GM12878 (cell line): Measurements from ENCODE around the gene GPSM3. TPM values are rescaled to one million over a fixed set of nuclear protein-coding genes. Genes with fewer than 3 reads are reported as not detected.

Source experiments
- ATAC-seq: fragments of 200-7000 bp; cut with Tn5 transposase; 3 replicates; pipeline ENCODE4 v1.9.1; 2020; ENCODE audit warnings: mild to moderate bottlenecking, moderate library complexity
- BruUV-seq: library from RNA; stranded (reverse); fragments of 400-500 nt; replicated peaks from 2 replicates; lab custom pipeline; 2021; lab: Mats Ljungman, UMichigan
- CTCF ChIA-PET: fragments of 300-600 bp; sonication (Branson Sonifier 250); formaldehyde crosslinking; extraction: SDS; loops from one replicate; lab custom pipeline; 2021; ENCODE audit warnings: inconsistent platforms; lab: Yijun Ruan, JAX
- POLR2A ChIA-PET: fragments of 350-600 bp; formaldehyde crosslinking; extraction: SDS; loops from one replicate; lab custom pipeline; 2021; ENCODE audit warnings: inconsistent platforms; lab: Charles Lee
- RAD21 ChIA-PET: fragments of 300-600 bp; sonication (Branson Sonifier 250); formaldehyde crosslinking; loops from one replicate; lab custom pipeline; 2023; ENCODE audit warnings: antibody characterized with exemption; ENCODE audit not compliant: unreplicated experiment; lab: Charles Lee
- SMC1A ChIA-PET: fragments of 300-600 bp; sonication (Branson Sonifier 250); formaldehyde crosslinking; loops from one replicate; lab custom pipeline; 2023; ENCODE audit not compliant: unreplicated experiment, uncharacterized antibody; lab: Charles Lee
- DNase-seq: peaks from one replicate; pipeline ENCODE4 v3.0.0-alpha.2; 2011; ENCODE audit warnings: low read depth, low spot score
- FAIRE-seq: peaks from 3 replicates; lab custom pipeline; 2011; peaks lifted over from hg19 to GRCh38; lab: Jason Lieb, UNC
- H2AFZ ChIP-seq: 2 replicates; pipeline ENCODE4 v1.6.0; 2011; ENCODE audit warnings: low read depth, low read length, control low read depth; ENCODE audit not compliant: control insufficient read depth
- H3K27ac ChIP-seq: 2 replicates; pipeline ENCODE4 v1.5.1; 2011; ENCODE audit warnings: control low read depth; ENCODE audit not compliant: control insufficient read depth, insufficient read depth
- H3K27me3 ChIP-seq, 2 experiments: replicated peaks in 1 of 2; 2 replicates each; pipeline versions ENCODE4 v1.6.0 to v1.6.1; 2011; ENCODE audit warnings: low read length in 1 of 2; ENCODE audit not compliant: control insufficient read depth in 2 of 2, insufficient read depth in 2 of 2
- H3K36me3 ChIP-seq, 2 experiments: 2 replicates each; pipeline ENCODE4 v1.5.1; 2011; ENCODE audit warnings: low read length in 1 of 2; ENCODE audit not compliant: control insufficient read depth in 2 of 2, insufficient read depth in 2 of 2
- H3K4me1 ChIP-seq: 2 replicates; pipeline ENCODE4 v1.6.1; 2011; ENCODE audit warnings: mild to moderate bottlenecking, low read length, moderate library complexity, mixed read lengths; ENCODE audit not compliant: control insufficient read depth, insufficient read depth
- H3K4me2 ChIP-seq: 2 replicates; pipeline ENCODE4 v1.6.0; 2011; ENCODE audit warnings: control low read depth; ENCODE audit not compliant: control insufficient read depth, insufficient read depth
- H3K4me3 ChIP-seq: fragments of 200-600 bp; sonication (generic); 2 replicates; pipeline ENCODE4 v1.5.1; 2016
- H3K79me2 ChIP-seq: 2 replicates; pipeline ENCODE4 v1.6.0; 2011; ENCODE audit warnings: low read length; ENCODE audit not compliant: control insufficient read depth, insufficient read depth
- H3K9ac ChIP-seq: 2 replicates; pipeline ENCODE4 v1.8.0; 2011; ENCODE audit warnings: low read length, control low read depth, mixed read lengths; ENCODE audit not compliant: control insufficient read depth, insufficient read depth
- H3K9me3 ChIP-seq: replicated peaks from 3 replicates; pipeline ENCODE4 v1.5.1; 2011; ENCODE audit warnings: mild to moderate bottlenecking, low read length; ENCODE audit not compliant: control insufficient read depth, insufficient read depth
- H4K20me1 ChIP-seq: 2 replicates; pipeline ENCODE4 v1.6.0; 2011; ENCODE audit not compliant: control insufficient read depth, insufficient read depth
- CBFB ChIP-seq: IDR thresholded peaks from 2 replicates; pipeline ENCODE4 v1.6.1; 2016; ENCODE audit warnings: antibody characterized with exemption, low read depth
- CTCF ChIP-seq, 3 experiments: IDR thresholded peaks in 2 of 3; conservative IDR thresholded peaks in 1 of 3; 2 replicates each; pipeline ENCODE4 v1.5.1; 2011; ENCODE audit warnings: low read depth in 3 of 3, low read length in 3 of 3, mild to moderate bottlenecking in 3 of 3, control low read depth in 2 of 3, moderate library complexity in 2 of 3, inconsistent platforms in 1 of 3, mixed read lengths in 1 of 3; ENCODE audit not compliant: control insufficient read depth in 2 of 3, insufficient read depth in 1 of 3; ENCODE audit errors: extremely low read depth in 1 of 3
- E2F4 ChIP-seq: IDR thresholded peaks from 2 replicates; pipeline ENCODE4 v1.6.1; 2012; ENCODE audit warnings: low read depth, low read length, improper control_type of control experiment
- FOS ChIP-seq: IDR thresholded peaks from 3 replicates; pipeline ENCODE4 v1.6.1; 2011; ENCODE audit warnings: borderline replicate concordance; ENCODE audit not compliant: insufficient read length; ENCODE audit errors: extremely low read depth
- IKZF1 ChIP-seq: fragments of 450-650 bp; conservative IDR thresholded peaks from 2 replicates; pipeline ENCODE4 v1.6.1; 2017; ENCODE audit warnings: antibody characterized with exemption, mild to moderate bottlenecking
- JUND ChIP-seq: IDR thresholded peaks from 2 replicates; pipeline ENCODE4 v1.6.1; 2012; ENCODE audit warnings: low read depth, mild to moderate bottlenecking, low read length, improper control_type of control experiment, moderate library complexity
- MXI1 ChIP-seq: fragments of 150-350 bp; IDR thresholded peaks from 2 replicates; pipeline ENCODE4 v1.6.1; 2011; ENCODE audit warnings: low read depth, mild to moderate bottlenecking, inconsistent platforms, low read length, improper control_type of control experiment
- NKRF ChIP-seq: fragments of 450-650 bp; conservative IDR thresholded peaks from 2 replicates; pipeline ENCODE4 v1.6.1; 2017; ENCODE audit warnings: mild to moderate bottlenecking, moderate library complexity
- PKNOX1 ChIP-seq: fragments of 450-650 bp; IDR thresholded peaks from 2 replicates; pipeline ENCODE4 v1.6.1; 2016; ENCODE audit warnings: mild to moderate bottlenecking
- POU2F2 ChIP-seq: IDR thresholded peaks from 3 replicates; pipeline ENCODE4 v1.6.1; 2011; ENCODE audit warnings: low read depth, mild to moderate bottlenecking, low read length, borderline replicate concordance
- SMARCA5 ChIP-seq: fragments of 450-650 bp; IDR thresholded peaks from 2 replicates; pipeline ENCODE4 v1.6.1; 2017; ENCODE audit warnings: mild to moderate bottlenecking
- SMC3 ChIP-seq: IDR thresholded peaks from 2 replicates; pipeline ENCODE4 v1.6.1; 2011; ENCODE audit warnings: low read length, improper control_type of control experiment, borderline replicate concordance
- SPI1 ChIP-seq: IDR thresholded peaks from 2 replicates; pipeline ENCODE4 v1.6.1; 2011; ENCODE audit warnings: low read depth, mild to moderate bottlenecking, low read length, moderate library complexity, borderline replicate concordance; ENCODE audit not compliant: insufficient read depth
- TCF12 ChIP-seq: IDR thresholded peaks from 2 replicates; pipeline ENCODE4 v1.6.1; 2011; ENCODE audit warnings: low read depth, mild to moderate bottlenecking, low read length
- TCF3 ChIP-seq: IDR thresholded peaks from 2 replicates; pipeline ENCODE4 v1.6.1; 2012; ENCODE audit warnings: low read depth, mild to moderate bottlenecking, low read length, borderline replicate concordance; ENCODE audit not compliant: insufficient read depth
- ZNF24 ChIP-seq: fragments of 450-650 bp; IDR thresholded peaks from 2 replicates; pipeline ENCODE4 v1.6.1; 2017; ENCODE audit warnings: antibody characterized with exemption, mild to moderate bottlenecking
- WGBS: methylation state at CpG from one replicate; pipeline ENCODE4 v1.1.6; 2016; ENCODE audit warnings: low lambda C conversion rate; ENCODE audit not compliant: insufficient replicate concordance, insufficient coverage; ENCODE audit errors: missing lambda C conversion rate; 5-methylcytosine and 5-hydroxymethylcytosine counted together
- in situ Hi-C: fragments of 300-500 bp; cut with MboI; formaldehyde crosslinking; loops from 9 replicates; pipeline ENCODE4 v1.14.3; 2018; ENCODE audit warnings: mixed read lengths
- intact Hi-C: fragments of 100-400 bp; cut with micrococcal nuclease; formaldehyde crosslinking; loops from one replicate; pipeline ENCODE4 v1.14.2; 2022; ENCODE audit not compliant: unreplicated experiment
- polyA plus RNA-seq, 11 experiments: library from polyadenylated mRNA; depleted of rRNA in 4 of 11; unstranded in 6 of 11; stranded (reverse) in 5 of 11; fragments of >200 nt; fragmentation: Nextera tagmentation in 4 of 11; fragmentation: Illumina TruSeq in 1 of 11; extraction: Ambion mirVana in 4 of 11; extraction: Trizol in 1 of 11; gene quantifications; 1 replicate in 1 of 11; 2 replicates in 10 of 11; pipeline versions ENCODE4 v1.2.1 to v1.2.3, GENCODE V29; 2011 to 2016; ENCODE audit warnings: inconsistent platforms in 2 of 11, missing spikeins in 2 of 11, low read depth in 1 of 11
- total RNA-seq, 4 experiments: library from RNA; depleted of rRNA in 3 of 4; stranded (reverse); fragments of >200 nt in 3 of 4; fragmentation: Illumina TruSeq in 1 of 4; extraction: Trizol in 1 of 4; gene quantifications; 2 replicates each; pipeline versions ENCODE4 v1.2.1 to v1.2.3, GENCODE V29; 2013 to 2021

The GPSM3 gene
- total and polyA plus RNA-seq, 10 of the 15 experiments (the other 5 are each of a cell fraction or from before 2014, with no cell fraction given), result 22.0 to 137 (median 113) TPM

GRCh38 chr6:32154514-32155161 lies 37.8 kb downstream of the GPSM3 start:
- no peaks in the 10 kb centered on the region for H3K9me3 ChIP-seq
- H3K9ac ChIP-seq, result peak overlapping the region; percentile 45
- H3K4me3 ChIP-seq, result peak overlapping the region; percentile 94
- no peak for DNase-seq
- ChIA-PET CTCF (interaction anchor here (0.6 to 1.2 kb wide), 9 partner anchors 9 to 1190 kb away, joined by 3 to 7 read pairs (median 5); partner anchors contain the start of genes ATF6B and FKBPL), RAD21 (interaction anchor here (0.6 to 1.3 kb wide), 5 partner anchors 23 to 41 kb away, joined by 3 to 5 read pairs (median 4); no protein-coding TSS in a partner anchor), POLR2A (interaction anchor here (0.6 to 1.0 kb wide), 2 partner anchors 26 to 238 kb away, joined by 4 to 7 read pairs; partner anchors contain the start of gene ATF6B), SMC1A (interaction anchor here (0.7 to 1.1 kb wide), 4 partner anchors 22 to 99 kb away, joined by 3 to 5 read pairs (median 4); no protein-coding TSS in a partner anchor)
- peak overlapping the region; percentile 77 for H2AFZ ChIP-seq
- peaks cover 3% of the 10 kb centered on the region; the same call in 1 of the 2 replicates for H3K4me1 ChIP-seq
- intact Hi-C loops, result loop anchor here (2.0 to 10.0 kb wide), 3 partner anchors 36 to 110 kb away; no protein-coding TSS in a partner anchor
- peak overlapping the region; percentile 11; the same call in 1 of the 2 replicates for H3K27ac ChIP-seq
- no peaks in the 10 kb centered on the region for H3K79me2 ChIP-seq
- no peaks in the 10 kb centered on the region for H4K20me1 ChIP-seq
- in situ Hi-C loops, result no loop called here
- BruUV-seq, result no TSS peak
- 8% methylated on average over 31 of the region's 34 CpGs for WGBS
- no peaks in the 10 kb centered on the region; a peak in 2 of 4 replicates for H3K36me3 ChIP-seq
- ATAC-seq, result peak; percentile 95
- peak overlapping the region; percentile 85 for H3K4me2 ChIP-seq
- peaks cover 0 to 8% of the 10 kb centered on the region in 2 experiments; a peak in 3 of 4 replicates for H3K27me3 ChIP-seq
- peak; percentile 86 for FAIRE-seq
- TF ChIP-seq TCF3 (peak; percentile 62; the same call in 1 of the 2 replicates), SPI1 (peak; percentile 32; the same call in 1 of the 2 replicates), JUND (0 out of 2 replicates have a peak, but pooled peaks have one; percentile 26), SMARCA5 (no peak; the same call in 1 of the 2 replicates), PKNOX1 (peak; percentile 31; the same call in 1 of the 2 replicates), CBFB (no peak), CTCF (IDR thresholded peaks at IDR 0.05 in 2 of 3, conservative IDR thresholded peaks at IDR 0.05 in 1 of 3; ENCODE audit: control insufficient read depth in 2 of 3, extremely low read depth in 1 of 3, insufficient read depth in 1 of 3, low read depth in 3 of 3, low read length in 3 of 3) (peak; percentile 53 to 73 (median 65)), MXI1 (peak; percentile 56; the same call in 1 of the 2 replicates), POU2F2 (peak; percentile 30; the same call in 1 of the 3 replicates), E2F4 (no peak), FOS (no peak), NKRF (peak; percentile 56; the same call in 1 of the 2 replicates), IKZF1 (peak; percentile 26), TCF12 (peak; percentile 78), SMC3 (peak; percentile 51; the same call in 1 of the 2 replicates), ZNF24 (no peak)
